ENCODE measurements around the gene ANKRD33. TPM values are rescaled to one million over a fixed set of nuclear protein-coding genes. Genes with fewer than 3 reads are reported as not detected.

The ANKRD33 gene
- total RNA-seq, 2 experiments from 2014 or later = not detected

- Mint-ChIP-seq H3K9me3 (ENCODE audit: low read depth) (no peaks in the 10 kb centered on the region), H3K27ac (no peak within 1 kb of the TSS), H3K4me1 (peaks cover 10% of the 10 kb centered on the region), H3K36me3 (ENCODE audit: low read depth) (no peaks in the 10 kb centered on the region), H3K4me3 (peak within 1 kb of the TSS; percentile 23), H3K27me3 (peaks cover 33% of the 10 kb centered on the region)
- POLR2A ChIA-PET = no interaction called here
- ATAC-seq (no peak), DNase-seq (no peak)
- CTCF ChIA-PET = interaction anchor here (0.5 kb wide), 1 partner anchor 13 kb away, joined by 5 read pairs; no protein-coding TSS in a partner anchor
- intact Hi-C loops (cut with DNase I, micrococcal nuclease) = no loop called here
Observed at GRCh38 chr12:51848326-51848727, 39.6 kb upstream of the ANKRD33 start, which contains the start of gene FIGNL2. Gene FIGNL2 (minus strand): TSS chr12:51848718. CDS start chr12:51822413, 26,305 bp downstream.

- H3K36me3 Mint-ChIP-seq (ENCODE audit: low read depth) = no peaks in the 10 kb centered on the region
- H3K4me1 Mint-ChIP-seq = peaks cover 10% of the 10 kb centered on the region
- DNase-seq (no peak), ATAC-seq (no peak)
- ChIA-PET POLR2A (no interaction called here), CTCF (no interaction called here)
- H3K27me3 Mint-ChIP-seq = peaks cover 30% of the 10 kb centered on the region
- intact Hi-C loops (cut with DNase I, micrococcal nuclease) = no loop called here
- H3K27ac Mint-ChIP-seq = no peak overlapping the region
- H3K9me3 Mint-ChIP-seq (ENCODE audit: low read depth) = no peaks in the 10 kb centered on the region
- no peak overlapping the region for H3K4me3 Mint-ChIP-seq
Observed at GRCh38 chr12:51848841-51849735, 38.8 kb upstream of the ANKRD33 start.

GRCh38 chr12:51850081-51850964 is 37.6 kb upstream of the ANKRD33 start:
- Mint-ChIP-seq H3K27me3 (peaks cover 19% of the 10 kb centered on the region), H3K9me3 (ENCODE audit: low read depth) (no peaks in the 10 kb centered on the region), H3K36me3 (ENCODE audit: low read depth) (no peaks in the 10 kb centered on the region), H3K27ac (no peak overlapping the region), H3K4me3 (no peak overlapping the region), H3K4me1 (peaks cover 10% of the 10 kb centered on the region)
- ChIA-PET CTCF (interaction anchor here (0.6 to 1.0 kb wide), 2 partner anchors 14 to 175 kb away, joined by 3 to 4 read pairs; no protein-coding TSS in a partner anchor), POLR2A (no interaction called here)
- ATAC-seq = no peak
- intact Hi-C loops (cut with DNase I, micrococcal nuclease) = no loop called here
- DNase-seq = no peak

DNA sequence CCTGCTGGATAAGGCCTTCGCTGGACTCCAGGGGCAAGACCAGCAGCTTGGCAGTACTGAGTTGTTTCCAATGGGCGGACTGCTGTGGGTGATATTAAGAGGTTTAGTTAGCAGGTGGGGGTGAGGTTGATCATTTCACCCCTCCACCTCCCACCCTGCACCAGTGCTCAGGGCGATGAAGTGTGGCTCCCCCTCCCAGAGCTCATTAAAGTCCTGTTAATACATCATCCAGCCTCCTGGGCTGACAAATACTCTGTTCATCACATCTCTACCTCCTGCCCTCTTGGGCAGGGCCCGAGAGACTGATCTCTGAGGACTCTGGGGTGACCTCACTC is 37.0 kb upstream of the ANKRD33 start:
- H3K27ac Mint-ChIP-seq = no peak overlapping the region
- H3K4me3 Mint-ChIP-seq = no peak overlapping the region
- CTCF ChIA-PET = no interaction called here
- DNase-seq (no peak), ATAC-seq (no peak)
- H3K27me3 Mint-ChIP-seq = peaks cover 15% of the 10 kb centered on the region
- no peaks in the 10 kb centered on the region for H3K9me3 Mint-ChIP-seq (ENCODE audit: low read depth)
- peaks cover 10% of the 10 kb centered on the region for H3K4me1 Mint-ChIP-seq
- no peaks in the 10 kb centered on the region for H3K36me3 Mint-ChIP-seq (ENCODE audit: low read depth)
- intact Hi-C loops (cut with DNase I, micrococcal nuclease) = no loop called here
- POLR2A ChIA-PET = no interaction called here

DNA sequence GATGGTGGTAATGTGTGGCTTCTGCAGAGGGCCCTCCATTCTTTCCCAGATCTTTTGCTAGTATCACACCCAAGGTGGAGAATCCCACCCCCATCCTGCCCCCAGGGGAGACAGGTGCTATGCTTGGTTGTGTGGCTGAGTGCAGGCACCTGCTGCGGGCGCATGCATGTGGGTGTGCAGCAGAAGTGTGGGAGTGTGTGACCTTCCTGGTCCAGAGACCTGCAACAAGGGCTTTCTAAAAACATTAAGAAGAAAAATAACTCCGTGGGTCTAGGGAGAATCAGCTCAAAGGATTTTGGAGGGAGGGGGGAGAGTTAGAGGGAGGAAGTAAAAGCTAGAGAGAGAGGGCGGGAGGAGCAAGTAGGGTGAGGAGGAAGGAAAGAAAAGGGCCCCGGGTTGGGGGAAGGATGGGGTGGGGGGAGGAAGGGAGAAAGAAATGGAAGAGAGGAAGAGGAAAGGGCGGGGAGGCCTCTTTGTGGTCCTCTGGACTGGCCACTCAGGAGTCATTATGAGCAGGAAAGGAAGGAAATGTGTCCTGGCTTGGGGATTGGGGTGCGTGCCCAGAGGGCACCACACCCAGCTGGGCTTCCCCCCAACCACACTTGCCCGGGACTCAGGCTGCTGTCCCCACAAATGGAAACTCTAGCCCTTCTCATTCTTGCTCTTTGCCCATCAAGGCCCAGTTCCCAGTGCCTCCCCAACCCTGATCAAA is 36.3 kb upstream of the ANKRD33 start:
- ChIA-PET CTCF (interaction anchor here (0.7 kb wide), 1 partner anchor 23 kb away, joined by 3 read pairs; no protein-coding TSS in a partner anchor), POLR2A (no interaction called here)
- Mint-ChIP-seq H3K36me3 (ENCODE audit: low read depth) (no peaks in the 10 kb centered on the region), H3K27me3 (peaks cover 13% of the 10 kb centered on the region), H3K27ac (no peak overlapping the region), H3K4me1 (peaks cover 6% of the 10 kb centered on the region), H3K4me3 (no peak overlapping the region), H3K9me3 (ENCODE audit: low read depth) (no peaks in the 10 kb centered on the region)
- intact Hi-C loops (cut with DNase I, micrococcal nuclease) = no loop called here
- no peak for DNase-seq
- ATAC-seq = no peak

- peaks cover 4% of the 10 kb centered on the region for H3K4me1 Mint-ChIP-seq
- H3K4me3 Mint-ChIP-seq = no peak overlapping the region
- DNase-seq (no peak), ATAC-seq (no peak)
- H3K27me3 Mint-ChIP-seq = peaks cover 12% of the 10 kb centered on the region
- POLR2A ChIA-PET = no interaction called here
- intact Hi-C loops (cut with DNase I, micrococcal nuclease) = no loop called here
- CTCF ChIA-PET = interaction anchor here (0.7 kb wide), 1 partner anchor 22 kb away, joined by 3 read pairs; no protein-coding TSS in a partner anchor
- H3K9me3 Mint-ChIP-seq (ENCODE audit: low read depth) = no peaks in the 10 kb centered on the region
- no peaks in the 10 kb centered on the region for H3K36me3 Mint-ChIP-seq (ENCODE audit: low read depth)
- H3K27ac Mint-ChIP-seq = no peak overlapping the region
Observed at GRCh38 chr12:51852404-51853137, 35.3 kb upstream of the ANKRD33 start.

DNA sequence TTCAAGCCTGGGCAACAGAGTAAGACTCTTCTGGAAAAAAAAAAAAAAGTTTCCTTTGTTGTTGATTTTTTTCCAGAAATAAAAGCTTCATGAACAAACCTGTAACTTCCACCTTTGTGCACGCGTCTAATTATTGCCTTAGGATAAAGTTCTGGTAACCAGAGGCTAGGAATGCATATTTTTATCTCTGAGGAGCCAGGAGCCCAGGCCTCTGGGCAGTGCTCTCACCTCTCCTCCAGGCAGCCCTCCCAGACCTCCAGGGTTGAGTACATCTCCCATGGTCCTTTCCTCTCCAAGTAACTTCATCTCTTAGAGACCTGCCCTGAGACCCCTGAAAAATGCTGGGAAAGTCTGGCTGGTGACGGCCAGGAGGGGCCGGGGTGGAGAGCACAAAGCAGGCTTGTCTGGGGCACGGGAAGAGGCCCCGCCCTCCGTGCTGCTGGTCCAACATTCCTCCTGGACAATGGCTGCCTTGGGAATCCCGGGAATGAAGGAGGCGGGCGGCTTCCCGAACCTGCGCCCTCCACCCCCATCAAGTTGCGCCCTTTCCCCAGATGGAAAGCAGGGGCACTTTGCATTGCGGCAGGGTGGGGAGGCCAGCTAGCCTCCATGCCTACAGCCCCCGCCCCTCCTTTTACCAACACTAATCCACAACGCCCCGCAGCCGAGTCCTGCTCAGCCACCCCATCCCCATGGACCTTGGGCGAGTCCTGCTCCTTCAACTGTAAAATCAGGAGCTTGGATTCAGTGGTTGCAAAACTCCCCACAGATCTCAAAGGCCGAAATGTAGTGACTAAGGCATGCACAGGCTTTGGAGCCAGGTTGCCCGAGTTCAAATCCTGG is 32.1 kb upstream of the ANKRD33 start:
- Mint-ChIP-seq H3K27ac (no peak overlapping the region), H3K4me3 (no peak overlapping the region), H3K4me1 (peaks cover 2% of the 10 kb centered on the region), H3K36me3 (ENCODE audit: low read depth) (no peaks in the 10 kb centered on the region), H3K9me3 (ENCODE audit: low read depth) (no peaks in the 10 kb centered on the region), H3K27me3 (peaks cover 10% of the 10 kb centered on the region)
- ChIA-PET CTCF (interaction anchor here (0.7 to 1.0 kb wide), 3 partner anchors 19 to 30 kb away, joined by 3 read pairs; no protein-coding TSS in a partner anchor), POLR2A (no interaction called here)
- intact Hi-C loops (cut with DNase I, micrococcal nuclease) = no loop called here
- DNase-seq = no peak
- no peak for ATAC-seq

DNA sequence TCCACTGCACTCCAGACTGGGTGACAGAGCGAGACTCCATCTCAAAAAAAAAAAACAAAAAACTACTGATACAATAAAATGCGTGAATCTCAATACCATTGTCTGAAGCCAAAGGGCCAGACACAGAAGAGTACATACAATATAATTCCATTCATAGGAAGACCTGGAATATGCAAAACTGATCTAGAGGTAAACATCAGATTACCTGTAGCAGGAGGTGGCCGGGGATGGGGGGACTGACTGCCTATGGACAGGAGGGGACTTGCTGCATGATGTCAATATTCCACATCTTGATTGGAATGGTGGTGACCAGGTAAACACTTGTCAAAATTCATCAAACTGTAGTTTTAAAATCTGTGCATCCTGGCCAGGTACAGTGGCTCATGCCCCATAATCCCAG is 26.9 kb upstream of the ANKRD33 start:
- Mint-ChIP-seq H3K27me3 (peaks cover 30% of the 10 kb centered on the region), H3K9me3 (ENCODE audit: low read depth) (no peaks in the 10 kb centered on the region), H3K4me3 (no peak overlapping the region), H3K36me3 (ENCODE audit: low read depth) (no peaks in the 10 kb centered on the region), H3K27ac (no peak overlapping the region), H3K4me1 (peaks cover 10% of the 10 kb centered on the region)
- ChIA-PET CTCF (interaction anchor here (0.7 kb wide), 1 partner anchor 13 kb away, joined by 5 read pairs; no protein-coding TSS in a partner anchor), POLR2A (no interaction called here)
- DNase-seq (no peak), ATAC-seq (no peak)
- intact Hi-C loops (cut with DNase I, micrococcal nuclease) = no loop called here

- Mint-ChIP-seq H3K4me1 (peaks cover 10% of the 10 kb centered on the region), H3K36me3 (ENCODE audit: low read depth) (no peaks in the 10 kb centered on the region), H3K4me3 (no peak overlapping the region), H3K27me3 (peaks cover 34% of the 10 kb centered on the region), H3K27ac (no peak overlapping the region), H3K9me3 (ENCODE audit: low read depth) (no peaks in the 10 kb centered on the region)
- POLR2A ChIA-PET = interaction anchor here (0.5 kb wide), 1 partner anchor 852 kb away, joined by 3 read pairs; no protein-coding TSS in a partner anchor
- ATAC-seq = no peak
- intact Hi-C loops (cut with DNase I, micrococcal nuclease) = no loop called here
- CTCF ChIA-PET = interaction anchor here (1.1 to 2.3 kb wide), 2 partner anchors 12 to 39 kb away, joined by 4 to 16 read pairs; no protein-coding TSS in a partner anchor
- no peak for DNase-seq
Observed at GRCh38 chr12:51862947-51863346, 25.0 kb upstream of the ANKRD33 start.

DNA sequence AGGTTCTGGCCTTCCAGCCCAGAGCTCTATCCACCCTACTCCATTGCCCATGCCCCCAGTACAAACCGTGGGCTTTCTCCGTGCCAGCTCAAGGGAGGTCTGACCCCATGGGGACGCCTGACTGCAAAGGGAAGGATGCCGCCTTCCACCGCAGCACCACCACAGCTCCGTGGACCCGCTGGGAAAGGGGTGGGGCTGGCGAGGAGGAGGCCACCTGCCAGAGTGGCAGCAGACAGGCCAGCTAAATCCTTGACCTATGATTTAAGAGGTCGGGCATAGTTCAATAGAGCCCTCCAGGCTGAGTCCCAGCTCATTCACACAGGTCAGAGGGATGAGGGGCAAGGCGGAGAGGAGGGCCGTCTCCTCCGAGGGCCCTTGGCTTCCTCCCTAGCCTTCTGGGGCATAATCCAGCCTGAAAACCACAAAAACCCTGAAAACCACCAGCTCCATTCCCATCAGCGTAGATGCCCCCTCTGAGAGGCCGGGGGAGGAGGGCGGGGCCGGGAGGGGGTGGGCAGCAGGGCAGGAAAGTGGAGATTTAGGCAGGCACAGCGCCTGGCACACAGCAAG is 24.5 kb upstream of the ANKRD33 start:
- Mint-ChIP-seq H3K9me3 (ENCODE audit: low read depth) (no peaks in the 10 kb centered on the region), H3K27me3 (peaks cover 39% of the 10 kb centered on the region), H3K36me3 (ENCODE audit: low read depth) (no peaks in the 10 kb centered on the region), H3K4me3 (peak overlapping the region; percentile 25), H3K27ac (no peak overlapping the region), H3K4me1 (peaks cover 13% of the 10 kb centered on the region)
- no peak for DNase-seq
- peak; percentile 9 for ATAC-seq
- intact Hi-C loops (cut with DNase I, micrococcal nuclease) = no loop called here
- ChIA-PET POLR2A (interaction anchor here (0.5 kb wide), 1 partner anchor 853 kb away, joined by 3 read pairs; no protein-coding TSS in a partner anchor), CTCF (interaction anchor here (0.6 to 2.3 kb wide), 4 partner anchors 11 to 168 kb away, joined by 3 to 16 read pairs (median 4); no protein-coding TSS in a partner anchor)

Measured in activated CD4-positive, alpha-beta T cell treated with anti-CD3 and anti-CD28 coated beads for 36 hours (primary cell).